ENCODE measurements around the gene ZNF581.

ZNF581 gene

DNA sequence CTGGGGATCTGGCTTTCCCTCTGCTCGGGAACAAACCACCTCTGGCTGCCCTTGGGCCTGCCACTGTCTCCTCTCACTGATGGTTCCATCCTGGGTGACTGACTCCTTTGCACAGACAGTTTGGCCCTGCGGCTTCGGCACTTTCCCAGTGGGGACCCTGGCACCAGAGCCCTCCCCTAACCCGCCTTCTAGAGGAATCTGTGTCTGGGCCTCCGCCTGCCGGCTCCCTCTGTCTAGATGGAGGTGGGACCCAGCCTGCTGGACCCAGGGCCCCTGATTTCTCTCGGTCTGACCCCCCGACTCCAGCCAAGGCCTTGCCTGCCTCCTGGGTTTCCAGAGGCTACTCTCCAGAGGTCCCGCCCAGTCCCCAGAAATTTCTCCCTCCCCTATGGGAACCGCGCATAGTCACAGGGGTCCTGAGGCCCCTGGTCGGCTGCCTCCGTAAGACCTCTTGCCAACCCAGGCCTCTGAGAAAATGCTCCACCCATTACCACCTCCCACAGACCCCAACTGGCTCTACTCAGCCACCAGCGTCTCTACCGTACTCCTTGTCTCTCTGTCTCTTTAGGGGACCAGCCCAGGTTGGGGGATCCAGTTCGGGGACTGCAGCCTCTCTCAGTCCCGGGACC lies 7.3 kb downstream of the ZNF581 start:
- DNase-seq = no peak

DNA sequence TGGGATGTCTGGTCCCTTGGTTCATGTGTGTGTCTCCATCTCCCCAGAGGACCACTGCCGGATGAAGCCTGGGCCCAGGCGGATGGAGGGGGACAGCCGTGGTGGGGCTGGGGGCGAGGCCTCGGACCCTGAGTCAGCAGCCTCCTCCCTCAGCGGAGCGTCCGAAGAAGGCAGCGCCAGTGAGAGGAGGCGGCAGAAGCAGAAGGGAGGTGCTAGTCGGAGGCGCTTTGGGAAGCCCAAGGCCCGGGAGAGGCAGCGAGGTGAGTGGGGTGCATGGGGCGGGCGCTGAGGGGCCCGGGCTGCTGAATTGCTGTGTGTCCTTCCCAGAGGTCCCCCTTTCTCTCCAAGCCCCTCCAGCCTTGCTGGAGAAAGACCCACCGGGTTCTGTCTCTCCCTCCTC lies 7.8 kb downstream of the ZNF581 start:
- DNase-seq = no peak

DNA sequence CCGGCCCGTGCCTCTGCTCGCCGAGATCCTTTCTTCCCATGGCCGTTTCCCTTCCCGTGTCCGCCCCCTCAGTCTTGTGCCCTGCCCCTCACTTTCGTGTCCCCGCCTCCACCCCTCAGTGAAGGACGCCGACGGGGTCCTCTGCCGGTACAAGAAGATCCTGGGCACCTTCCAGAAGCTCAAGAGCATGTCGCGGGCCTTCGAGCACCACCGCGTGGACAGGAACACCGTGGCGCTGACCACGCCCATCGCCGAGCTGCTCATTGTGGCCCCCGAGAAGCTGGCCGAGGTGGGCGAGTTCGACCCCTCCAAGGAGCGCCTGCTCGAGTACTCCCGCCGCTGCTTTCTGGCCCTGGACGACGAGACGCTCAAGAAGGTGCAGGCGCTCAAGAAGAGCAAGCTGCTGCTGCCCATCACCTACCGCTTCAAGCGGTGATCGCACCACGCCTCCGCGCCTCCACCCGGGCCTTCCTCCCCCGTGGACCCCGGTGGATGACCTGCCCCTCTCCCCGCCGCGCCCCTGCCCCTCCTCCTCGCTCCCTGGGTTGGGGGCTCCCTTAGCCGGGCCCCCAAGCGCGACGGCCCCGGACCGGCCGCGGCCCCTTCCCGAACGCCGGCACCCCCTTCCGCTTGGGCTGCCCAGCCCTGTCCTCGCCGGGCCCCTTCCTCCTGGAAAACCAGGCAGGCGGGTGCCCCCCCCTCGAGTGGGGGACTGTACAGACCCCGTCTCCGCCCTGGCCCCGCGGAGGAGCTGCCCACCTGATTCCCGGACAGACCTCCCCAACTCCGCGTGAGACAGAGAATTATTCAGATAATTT lies 9.1 kb downstream of the ZNF581 start:
- DNase-seq = no peak

DNA sequence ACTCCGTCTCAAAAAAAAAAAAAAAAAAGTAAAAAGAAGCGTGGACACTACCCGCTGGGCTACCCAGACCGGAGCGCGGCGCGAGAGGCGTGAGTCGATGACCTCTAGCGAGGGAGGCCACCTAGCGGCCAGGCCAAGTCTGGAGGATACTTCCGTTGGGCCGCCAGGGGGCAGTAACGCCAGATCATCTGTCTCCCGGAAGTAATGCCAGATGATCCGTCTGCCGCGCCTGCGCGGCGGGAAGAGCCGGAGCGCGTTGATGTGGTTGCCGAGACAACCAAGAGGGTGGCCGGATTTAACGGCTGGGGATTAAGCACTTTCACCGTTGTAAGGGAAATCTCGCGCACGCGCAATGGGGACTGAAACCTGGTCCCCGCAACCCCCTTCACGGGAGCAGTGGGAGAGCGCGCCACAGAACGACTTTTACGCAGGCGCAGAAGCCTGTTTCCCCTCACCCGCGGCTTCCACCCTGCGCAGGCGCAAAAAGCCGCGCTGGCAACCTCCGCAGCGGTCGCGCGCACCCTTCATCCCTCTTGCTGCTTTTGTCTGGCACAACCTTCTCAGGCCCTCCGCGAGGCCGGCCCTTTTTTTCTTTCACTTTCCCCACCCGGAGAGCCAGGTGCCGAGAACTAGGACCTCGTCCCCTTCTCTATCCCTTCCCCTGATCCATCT lies 10.3 kb downstream of the ZNF581 start:
- DNase-seq = peak; percentile 99

DNA sequence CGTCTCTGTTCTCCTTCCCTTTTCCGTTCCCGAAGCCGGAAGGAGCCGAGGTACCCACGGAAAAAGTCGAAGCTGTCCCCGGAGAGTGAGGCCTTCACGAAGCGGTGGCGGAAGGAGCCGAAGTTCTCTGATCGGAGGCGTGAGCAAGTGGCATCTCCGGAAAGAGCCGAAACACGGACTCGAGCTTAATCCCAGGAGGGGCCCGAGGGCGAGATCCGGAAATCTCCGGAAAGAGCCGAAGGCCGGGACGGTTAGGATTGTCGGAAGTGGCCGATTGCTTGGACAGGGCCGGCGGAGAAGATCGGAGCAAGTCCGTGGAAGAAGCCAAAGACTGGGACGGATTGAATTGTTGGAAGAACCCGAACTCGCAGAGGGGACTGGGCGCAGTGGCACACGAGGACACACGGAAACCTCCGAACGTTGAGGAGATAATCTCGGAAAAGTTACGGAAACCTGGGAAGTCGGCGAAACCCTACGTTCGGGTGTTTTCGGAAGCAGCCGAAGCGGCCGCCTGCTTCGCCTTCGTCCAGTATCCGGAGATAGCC lies 10.9 kb downstream of the ZNF581 start:
- DNase-seq = peak; percentile 100

DNA sequence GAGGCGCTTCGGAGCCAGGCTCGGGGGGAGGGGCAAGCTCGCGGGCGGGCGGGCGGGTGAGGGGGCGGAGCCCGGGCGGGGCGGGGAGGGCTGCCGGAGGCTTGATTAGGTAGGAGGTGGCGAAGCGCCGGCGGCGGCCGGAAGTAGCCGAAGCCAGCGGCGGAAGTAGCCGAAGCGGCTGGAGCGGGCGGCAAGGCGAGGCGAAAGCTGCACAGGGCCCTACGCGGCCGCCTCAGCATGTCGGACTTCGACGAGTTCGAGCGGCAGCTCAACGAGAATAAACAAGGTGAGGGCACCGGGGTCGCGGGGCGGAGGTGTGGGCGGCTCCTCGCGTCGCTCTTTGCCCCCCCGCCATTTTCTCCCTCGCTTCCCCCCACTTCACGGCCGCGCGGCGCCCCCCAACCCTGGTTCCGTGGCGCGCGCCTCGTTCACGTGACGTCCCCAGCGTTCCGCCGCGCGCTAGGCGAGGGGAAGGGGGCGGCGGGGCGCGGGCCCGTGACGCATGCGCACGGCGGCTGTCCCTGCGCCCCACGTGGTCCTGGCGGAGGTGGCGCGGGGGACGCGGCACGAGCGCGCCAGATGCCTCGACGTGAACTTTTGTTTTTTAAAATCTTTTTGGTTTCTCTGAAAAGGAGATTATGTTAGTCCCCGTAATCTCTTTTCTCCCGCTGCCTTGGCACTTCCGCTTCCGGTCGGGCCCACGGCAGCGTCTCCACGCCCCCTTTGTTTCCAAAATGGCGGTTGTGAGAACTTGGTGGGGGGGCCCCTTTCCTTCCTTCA lies 11.6 kb downstream of the ZNF581 start, which contains the start of gene U2AF2:
U2AF2 (plus strand) TSS at position 168 of the 780 bp plus-strand sequence; CDS start at position 238, 70 bp downstream.
- DNase-seq = peak; percentile 97

DNA sequence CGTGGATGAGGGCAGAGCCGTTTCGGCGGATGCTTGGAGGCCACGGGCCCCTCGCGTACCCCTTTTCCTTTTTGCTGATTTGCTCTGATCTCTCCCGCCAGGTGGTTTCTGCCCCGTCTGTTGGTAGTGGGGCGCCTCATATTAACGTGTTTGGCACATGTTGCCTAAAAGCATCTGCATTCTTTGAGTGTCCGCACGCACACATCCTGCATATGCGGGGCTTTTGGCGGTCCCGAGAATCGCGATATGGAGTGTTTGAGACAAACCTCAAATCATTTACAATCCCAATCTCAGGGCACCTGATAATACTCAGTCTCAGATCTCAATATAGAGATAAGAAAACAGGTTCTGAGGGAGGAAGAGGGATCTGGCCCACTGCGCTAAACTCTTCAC lies 12.2 kb downstream of the ZNF581 start:
- DNase-seq = no peak

DNA sequence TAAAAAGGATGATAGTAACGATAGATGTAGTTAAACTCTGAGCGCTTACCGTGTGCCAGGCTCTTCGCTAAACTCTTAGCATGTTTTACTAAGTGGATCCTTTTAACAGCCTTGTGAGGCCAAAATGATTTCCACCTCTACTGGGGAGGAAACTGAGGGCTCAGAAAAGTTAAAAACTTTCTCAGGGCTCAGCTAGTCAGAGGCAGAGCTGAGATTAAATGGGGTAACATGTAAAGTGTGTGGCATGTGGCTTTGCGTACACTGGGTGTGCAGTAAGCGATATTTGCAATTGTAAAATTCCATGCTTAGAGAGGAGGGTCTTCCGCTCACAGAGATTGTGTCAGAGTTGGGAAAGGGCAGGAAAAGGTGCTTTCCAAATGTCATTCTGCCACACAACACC lies 13.1 kb downstream of the ZNF581 start:
- DNase-seq = no peak

DNA sequence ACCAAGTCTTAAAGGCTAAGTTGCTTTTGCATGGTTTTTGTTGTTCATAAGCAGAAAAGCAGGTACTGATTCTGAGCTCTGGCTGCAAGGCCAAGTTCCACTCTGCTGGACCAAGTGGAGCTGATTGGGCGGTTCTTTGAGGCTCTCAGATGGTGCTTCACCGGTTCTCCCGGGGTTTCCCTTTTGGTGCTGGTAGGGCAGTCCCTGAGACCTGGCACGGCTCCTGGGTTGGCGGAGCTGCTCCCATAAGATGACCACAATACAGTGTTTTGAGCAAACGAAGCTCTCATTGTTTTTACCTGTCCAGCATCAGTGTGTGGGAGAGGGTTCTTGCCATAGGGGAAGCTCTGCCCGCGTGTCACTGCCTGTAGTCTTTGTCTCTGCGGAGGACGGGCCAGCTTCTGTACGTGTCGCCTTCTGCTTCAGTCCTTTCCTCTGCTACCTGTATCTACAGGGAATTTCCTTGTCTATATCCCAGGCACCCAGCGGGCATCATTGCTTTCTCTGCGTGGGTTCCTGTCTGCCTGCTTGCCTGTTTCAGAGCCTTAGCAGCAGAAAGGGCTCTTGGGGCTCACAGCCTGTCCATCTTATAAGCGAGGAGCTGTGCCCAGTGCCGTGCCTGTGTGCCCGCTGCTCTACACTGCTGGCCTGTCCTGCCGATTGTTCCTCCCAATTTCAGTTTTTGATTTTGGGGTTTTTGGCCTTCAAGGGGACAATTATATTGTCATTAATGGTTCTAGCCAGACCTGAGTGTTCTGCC lies 13.7 kb downstream of the ZNF581 start:
- DNase-seq = no peak

DNA sequence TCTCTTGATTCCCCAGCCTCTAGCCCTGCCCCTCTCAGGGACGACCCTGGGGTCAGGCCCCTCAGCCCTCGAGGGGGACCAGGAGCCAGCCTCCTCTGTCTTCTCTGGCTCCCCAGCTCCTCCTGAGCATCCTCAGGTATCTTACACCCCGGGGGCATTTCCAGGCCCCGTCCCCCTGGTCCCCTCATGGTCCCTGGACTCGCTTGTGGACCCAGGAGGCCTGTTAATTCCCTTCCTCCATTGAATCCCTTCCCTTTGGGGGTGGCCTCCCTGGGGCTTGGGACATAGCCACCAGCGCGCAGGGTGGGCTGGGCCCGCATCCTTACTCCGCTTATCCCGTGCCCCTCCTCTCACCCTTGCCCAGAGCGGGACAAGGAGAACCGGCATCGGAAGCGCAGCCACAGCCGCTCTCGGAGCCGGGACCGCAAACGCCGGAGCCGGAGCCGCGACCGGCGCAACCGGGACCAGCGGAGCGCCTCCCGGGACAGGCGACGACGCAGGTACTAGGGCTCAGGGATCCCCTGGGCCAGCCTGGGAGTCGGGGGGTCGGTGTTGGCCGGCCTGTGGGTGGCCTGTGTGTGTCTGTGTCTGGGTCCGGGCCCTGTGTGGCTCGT lies 15.5 kb downstream of the ZNF581 start:
- no peak for DNase-seq

DNA sequence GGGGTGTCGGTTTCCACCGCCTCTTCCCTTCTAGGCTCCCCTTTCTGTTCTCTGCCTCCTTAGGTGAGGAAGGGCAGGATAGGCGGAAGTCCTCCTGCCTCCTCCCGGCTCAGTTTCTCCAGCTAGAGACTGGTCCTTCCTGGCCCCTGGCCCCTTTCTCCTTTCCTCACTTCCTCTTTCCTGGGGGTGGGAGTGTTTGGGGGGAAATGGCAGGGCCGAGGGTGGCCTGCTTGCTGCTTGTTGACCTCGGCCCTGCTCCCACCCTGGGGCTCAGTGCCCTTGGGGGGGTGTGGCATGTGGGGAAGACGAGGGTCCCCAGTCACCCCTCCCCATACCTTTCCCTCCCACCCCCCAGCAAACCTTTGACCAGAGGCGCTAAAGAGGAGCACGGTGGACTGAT lies 16.4 kb downstream of the ZNF581 start:
- DNase-seq = no peak

DNA sequence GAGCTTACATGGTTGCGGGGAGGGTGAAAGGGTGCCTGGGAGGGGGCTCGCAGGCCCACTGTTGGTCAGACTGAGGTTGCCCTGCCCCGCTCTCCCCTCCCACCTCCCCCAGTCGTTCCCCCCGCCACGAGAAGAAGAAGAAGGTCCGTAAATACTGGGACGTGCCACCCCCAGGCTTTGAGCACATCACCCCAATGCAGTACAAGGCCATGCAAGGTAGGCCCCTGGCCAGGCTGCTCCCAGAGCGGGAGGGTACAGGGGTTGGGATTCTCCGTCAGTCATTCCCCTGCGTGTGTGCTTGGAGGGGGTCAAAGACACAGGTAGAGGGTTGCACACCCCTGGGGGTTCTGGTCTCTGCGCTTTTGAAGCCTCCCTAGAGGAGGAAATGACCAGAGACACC lies 17.0 kb downstream of the ZNF581 start:
- DNase-seq = no peak

DNA sequence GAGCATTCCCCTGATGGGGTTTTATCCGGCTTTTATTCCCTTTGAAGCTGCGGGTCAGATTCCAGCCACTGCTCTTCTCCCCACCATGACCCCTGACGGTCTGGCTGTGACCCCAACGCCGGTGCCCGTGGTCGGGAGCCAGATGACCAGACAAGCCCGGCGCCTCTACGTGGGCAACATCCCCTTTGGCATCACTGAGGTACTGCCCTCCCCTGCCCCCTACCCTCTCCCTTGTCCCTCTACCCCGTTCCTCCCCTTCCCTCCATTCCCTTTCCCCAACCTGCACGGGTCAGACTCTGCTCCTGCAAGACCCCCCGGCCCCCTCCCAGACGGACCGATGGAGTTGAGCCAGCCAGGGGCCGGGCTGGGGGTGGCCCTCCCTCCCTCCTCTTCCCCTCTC lies 17.5 kb downstream of the ZNF581 start:
- no peak for DNase-seq

DNA sequence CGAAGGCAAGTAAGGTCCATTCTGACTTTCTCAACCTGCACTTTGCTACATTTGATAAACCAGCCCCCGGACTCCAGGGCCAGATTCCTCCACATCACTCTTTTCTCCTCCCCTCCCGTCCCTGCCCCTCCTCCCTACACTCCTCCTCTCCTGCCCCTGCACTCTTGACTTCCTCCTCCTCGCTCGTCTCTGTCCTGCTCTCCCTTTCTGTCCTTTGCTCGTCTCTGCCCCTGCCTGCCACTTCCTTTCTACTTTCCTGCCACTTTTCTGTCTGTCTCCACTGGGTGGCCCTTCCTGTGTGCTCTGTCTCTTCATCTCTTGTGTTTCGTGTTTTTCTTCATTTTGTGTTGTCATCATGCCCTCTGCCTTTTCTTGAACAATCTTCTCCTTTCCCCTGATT lies 18.4 kb downstream of the ZNF581 start:
- DNase-seq = no peak

DNA sequence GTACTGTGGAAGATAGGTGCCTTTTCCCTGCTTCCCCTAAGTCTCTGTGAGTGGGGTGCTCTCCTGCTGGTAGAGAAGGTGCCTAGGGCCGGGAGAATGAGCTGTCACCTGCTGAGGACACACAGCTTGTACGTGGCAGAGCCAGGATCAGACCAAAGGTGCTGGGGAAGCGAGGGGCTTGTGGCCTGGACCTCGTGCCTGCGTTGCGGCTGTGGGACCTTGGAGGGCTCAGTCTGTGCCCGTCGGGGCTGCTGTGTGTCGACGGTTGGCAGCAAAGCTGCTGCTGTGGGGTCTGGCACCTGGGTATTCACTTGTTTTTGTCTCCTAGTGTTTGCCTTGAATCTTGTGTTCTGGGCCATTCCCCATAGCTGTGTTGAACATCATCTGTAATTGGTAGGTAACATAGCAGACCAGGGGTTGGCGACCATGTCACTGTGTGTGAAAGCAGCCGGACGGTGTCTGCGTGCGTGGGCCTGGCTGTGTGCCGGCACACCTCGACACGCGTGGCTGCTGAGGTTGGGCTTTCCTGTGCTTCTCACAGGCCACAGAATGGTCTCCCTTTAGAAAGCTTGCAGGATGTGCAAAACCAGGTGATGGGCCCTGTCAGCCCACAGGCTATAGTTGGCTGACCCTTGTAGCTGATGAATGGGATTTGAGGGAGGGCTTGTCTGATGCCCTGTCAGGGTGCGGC lies 20.5 kb downstream of the ZNF581 start:
- no peak for DNase-seq

DNA sequence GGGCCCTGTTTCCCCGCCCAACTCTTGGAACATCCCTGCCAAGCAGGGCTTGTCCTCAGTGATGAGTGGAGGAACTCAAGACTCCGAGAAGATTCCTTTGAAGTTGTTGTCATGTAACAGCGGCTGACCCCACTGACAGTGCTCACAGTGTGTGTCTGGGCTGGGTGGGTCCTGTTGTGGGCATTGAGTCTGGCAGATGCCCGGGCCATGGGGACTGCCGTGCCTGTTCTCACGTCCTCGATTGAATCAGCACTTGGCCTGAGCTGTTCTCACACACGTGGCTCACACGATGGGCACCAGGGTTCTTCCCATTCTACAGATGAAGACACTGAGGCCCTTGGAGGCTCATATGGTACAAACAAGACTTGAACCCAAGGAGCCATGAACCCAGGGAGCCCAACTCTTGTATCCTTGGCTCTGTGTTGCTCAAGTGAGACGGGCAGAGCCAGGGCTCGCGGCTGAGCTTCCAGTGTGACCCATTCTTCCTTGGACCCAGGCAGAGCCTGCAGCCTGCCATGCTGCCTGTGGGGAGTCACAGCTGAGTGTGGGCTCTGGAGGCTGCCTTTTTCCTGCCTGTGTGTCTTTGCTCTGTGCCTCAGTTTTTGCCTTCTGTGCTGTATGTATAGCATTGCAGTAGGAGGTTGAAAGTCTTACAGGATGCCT lies 23.0 kb downstream of the ZNF581 start:
- no peak for DNase-seq

DNA sequence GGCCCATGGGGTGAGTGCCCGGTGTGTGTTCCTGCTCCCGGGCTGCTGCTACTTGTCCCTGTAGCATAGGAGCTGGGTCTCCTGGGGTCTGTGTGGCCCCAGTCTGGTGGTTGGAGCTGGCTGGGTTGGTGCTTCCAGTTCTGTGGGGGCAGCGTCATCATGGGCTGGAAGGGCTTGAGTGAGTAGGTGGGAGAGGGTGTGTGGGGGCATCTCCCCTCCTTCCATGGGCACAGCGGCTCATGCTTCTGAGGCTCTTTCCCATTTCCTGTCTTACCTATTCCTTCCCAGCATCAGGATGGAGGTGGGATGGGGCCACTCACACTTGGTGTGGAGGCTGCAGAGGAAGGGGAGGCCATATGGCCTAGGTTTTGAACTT lies 23.5 kb downstream of the ZNF581 start:
- DNase-seq = no peak

DNA sequence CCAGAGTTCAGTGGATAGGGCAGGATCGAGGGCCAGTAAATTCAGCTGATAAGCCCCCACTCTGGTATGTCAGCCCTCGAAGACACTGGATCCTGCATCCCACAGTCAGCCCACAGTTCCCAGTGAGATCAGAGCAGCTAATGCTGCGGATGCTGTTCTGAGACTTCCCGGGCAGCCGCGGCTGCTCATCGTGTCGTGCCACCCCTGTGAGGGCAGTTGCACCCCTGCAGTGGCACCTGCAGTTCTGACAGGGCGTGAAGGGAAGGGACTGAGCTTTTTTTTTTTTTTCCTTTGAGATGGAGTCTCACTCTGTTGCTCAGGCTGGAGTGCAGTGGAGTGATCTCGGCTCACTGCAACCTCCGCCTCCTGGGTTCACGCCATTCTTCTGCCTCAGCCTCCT lies 24.1 kb downstream of the ZNF581 start:
- DNase-seq = no peak

DNA sequence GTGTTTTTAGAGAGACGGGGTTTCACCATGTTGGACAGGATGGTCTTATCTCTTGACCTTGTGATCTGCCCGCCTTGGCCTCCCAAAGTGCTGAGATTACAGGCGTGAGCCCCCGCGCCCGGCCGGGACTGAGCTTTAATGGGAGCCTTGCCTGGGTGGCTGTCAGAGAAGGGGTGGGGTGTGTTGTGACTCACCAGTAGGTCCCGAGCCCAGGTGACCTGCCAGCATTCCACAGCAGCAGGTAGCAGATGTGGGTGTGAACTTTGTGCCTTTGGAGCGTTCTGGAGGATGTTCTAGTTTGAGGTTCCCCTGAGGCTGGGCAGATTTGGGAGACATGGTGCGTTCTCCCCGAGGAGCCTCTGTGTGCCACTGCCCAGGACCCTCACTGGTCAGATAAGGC lies 24.5 kb downstream of the ZNF581 start:
- no peak for DNase-seq

DNA sequence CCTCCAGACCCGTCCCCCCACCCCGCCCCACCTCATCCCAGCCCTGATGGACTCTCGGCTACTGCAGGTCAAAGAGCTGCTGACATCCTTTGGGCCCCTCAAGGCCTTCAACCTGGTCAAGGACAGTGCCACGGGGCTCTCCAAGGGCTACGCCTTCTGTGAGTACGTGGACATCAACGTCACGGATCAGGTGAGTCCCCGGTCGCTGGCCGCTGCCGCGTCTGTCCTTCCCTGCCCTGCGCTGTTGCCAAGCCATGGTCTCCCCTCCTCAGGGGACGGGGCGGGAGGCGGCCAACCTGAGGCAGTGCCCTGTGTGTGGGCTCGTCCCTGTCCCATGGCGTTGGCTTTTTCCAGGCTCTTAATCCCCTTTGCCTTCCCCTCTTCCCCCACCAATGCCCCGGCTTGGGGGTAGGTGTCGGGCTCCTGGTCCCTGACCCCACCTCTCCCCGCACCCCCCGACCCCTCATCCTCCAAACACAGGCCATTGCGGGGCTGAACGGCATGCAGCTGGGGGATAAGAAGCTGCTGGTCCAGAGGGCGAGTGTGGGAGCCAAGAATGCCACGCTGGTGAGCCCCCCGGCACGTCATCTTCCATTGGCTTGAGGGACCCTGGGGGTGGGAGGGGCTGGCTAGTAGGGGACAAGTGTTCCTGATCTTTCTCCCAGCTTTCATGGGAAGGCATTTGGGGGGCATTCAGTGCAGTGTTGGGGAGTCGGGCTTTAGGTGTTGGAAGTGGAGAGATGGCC lies 25.3 kb downstream of the ZNF581 start:
- no peak for DNase-seq
